SK-MEL-5 (cell line): ENCODE measurements around the gene TMEM154. TPM values are rescaled to one million over a fixed set of nuclear protein-coding genes. Genes with fewer than 3 reads are reported as not detected.
A peak's percentile ranks its signal among the peaks of the same experiment; 100 is the strongest.

ENCODE experiments used
- DNase-seq: peaks from one replicate; pipeline ENCODE4 v3.0.0-alpha.2; 2016; ENCODE audit warnings: low read depth, low spot score
- in situ Hi-C: cut with HindIII; loops from 2 replicates; pipeline ENCODE4 v1.10.0; 2016; ENCODE audit warnings: low sequenced_read_pairs, high pct_unique_total_duplicates, low pct_unique_long_range_greater_than_20kb
- total RNA-seq: library from RNA; depleted of rRNA; stranded (reverse); fragments of >200 nt; shearing (Covaris generic); gene quantifications from 2 replicates; pipeline ENCODE4 v1.2.3, GENCODE V29; 2014

Gene TMEM154
- total RNA-seq, 1 experiment from 2014 or later, result 1.1 TPM

GRCh38 chr4:152699313-152699712, 19.5 kb upstream of the TMEM154 start:
- DNase-seq, result no peak
- in situ Hi-C loops, result no loop called here

GRCh38 chr4:152698089-152698499, 18.3 kb upstream of the TMEM154 start:
- DNase-seq, result no peak
- in situ Hi-C loops, result no loop called here

DNA sequence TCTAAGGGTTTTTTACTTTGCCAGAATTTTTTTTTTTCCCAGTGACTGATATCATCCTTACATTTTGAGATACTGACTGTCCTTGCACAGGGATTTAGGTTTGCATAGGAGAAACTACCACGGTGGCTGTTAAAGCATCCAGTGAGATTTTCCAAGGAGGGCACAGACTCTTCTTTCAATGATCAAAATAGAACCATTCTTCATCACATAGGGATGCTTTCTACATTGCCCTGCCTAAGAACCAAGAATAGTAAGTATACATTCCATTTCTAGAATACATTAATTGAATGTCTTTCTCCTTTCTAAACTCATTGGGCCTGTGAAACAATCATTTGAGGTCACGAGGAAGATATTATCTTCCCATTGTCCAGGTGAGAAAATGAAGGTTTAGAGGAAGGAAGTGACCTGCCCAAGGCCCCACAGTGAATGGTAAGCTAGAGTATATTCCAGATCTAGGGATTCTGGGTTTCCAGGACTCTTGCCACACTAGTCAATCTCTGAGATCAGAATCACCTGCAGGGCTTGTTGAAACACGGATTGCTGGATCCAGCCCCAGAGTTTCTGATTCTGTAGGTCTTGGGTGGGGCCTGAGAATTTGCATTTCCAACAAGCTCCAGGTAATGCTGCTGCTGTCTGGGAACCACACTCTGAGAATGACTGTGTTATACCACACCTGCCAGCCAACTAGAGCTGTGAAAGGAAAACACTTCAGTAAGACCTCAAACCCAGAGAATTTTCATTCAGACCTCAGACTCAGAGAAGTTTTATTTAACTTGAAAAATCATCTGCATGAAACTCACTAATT, 17.7 kb upstream of the TMEM154 start:
- in situ Hi-C loops, result no loop called here
- DNase-seq, result no peak

DNA sequence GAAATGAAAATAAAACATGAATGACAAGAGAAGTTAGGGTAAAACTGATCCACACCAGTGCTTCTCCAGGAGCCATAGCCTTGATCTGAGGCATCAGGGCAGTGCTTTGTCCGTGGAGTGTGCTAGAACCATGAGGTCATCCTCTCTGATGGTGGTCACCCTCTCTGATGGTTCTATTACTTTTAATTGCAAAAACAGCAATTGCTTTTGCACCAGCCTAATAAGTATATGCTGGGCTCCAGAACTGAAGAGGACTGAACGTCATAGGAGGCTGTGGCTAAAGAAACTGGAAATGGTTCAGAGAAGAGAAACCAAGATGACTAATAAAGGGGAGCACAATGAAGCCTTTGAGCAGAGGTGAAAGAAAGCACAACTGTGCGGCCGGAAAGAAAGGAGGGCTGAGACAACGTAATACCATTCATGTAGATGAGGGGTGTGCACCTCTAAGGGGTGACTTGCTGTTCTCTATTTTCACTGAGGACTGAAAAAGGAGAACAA, 17.0 kb upstream of the TMEM154 start:
- in situ Hi-C loops, result no loop called here

GRCh38 chr4:152693871-152694270, 14.1 kb upstream of the TMEM154 start:
- no peak for DNase-seq
- in situ Hi-C loops, result no loop called here

More for the DNA sequence above, 17.0 kb upstream of the TMEM154 start:
- peak; percentile 92 for DNase-seq

GRCh38 chr4:152691761-152692160, 12.0 kb upstream of the TMEM154 start:
- in situ Hi-C loops, result no loop called here
- no peak for DNase-seq

DNA sequence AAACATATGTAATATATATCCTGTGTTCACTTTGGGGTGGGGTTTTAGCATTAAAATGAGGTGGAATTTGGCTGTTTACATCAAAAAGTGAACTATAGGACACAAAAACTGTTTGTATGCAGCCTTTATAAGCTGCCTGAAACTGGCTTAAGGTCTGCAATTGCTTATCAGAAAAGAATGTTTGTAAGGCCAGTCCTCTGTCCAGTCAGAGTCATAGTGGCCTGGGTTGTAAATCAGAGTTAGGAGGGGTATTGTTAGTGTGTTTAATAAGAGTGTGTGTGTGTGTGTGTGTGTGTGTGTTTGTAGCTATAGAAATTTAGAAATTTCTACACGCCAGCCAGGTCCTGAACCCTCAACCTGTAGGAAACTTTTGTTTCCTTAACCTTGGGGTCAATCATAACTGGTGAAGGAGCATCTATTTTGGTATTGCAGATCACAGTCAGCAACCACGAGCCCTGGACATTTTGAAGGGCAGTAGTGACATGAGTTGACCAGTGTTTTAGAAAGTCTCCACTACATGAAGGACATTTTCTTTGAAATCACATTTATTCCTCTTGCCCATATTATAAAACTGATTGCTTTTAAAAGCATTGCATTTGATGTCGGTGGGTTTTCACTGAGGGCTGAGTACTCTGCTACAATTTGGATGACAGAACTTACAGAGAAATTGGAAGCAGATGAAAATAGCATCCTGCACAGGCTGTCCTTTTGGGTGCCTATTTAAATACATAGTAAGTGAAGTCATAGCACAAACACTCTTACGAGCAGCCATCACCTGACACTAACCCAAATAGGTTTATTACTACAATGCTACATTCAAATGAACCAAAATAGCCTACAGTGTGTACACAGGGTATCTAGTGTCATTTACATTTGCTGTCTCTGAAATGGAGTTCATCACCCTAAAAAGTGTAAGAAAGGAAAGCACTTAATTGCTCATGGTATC, 11.2 kb upstream of the TMEM154 start:
- in situ Hi-C loops, result no loop called here
- no peak for DNase-seq

DNA sequence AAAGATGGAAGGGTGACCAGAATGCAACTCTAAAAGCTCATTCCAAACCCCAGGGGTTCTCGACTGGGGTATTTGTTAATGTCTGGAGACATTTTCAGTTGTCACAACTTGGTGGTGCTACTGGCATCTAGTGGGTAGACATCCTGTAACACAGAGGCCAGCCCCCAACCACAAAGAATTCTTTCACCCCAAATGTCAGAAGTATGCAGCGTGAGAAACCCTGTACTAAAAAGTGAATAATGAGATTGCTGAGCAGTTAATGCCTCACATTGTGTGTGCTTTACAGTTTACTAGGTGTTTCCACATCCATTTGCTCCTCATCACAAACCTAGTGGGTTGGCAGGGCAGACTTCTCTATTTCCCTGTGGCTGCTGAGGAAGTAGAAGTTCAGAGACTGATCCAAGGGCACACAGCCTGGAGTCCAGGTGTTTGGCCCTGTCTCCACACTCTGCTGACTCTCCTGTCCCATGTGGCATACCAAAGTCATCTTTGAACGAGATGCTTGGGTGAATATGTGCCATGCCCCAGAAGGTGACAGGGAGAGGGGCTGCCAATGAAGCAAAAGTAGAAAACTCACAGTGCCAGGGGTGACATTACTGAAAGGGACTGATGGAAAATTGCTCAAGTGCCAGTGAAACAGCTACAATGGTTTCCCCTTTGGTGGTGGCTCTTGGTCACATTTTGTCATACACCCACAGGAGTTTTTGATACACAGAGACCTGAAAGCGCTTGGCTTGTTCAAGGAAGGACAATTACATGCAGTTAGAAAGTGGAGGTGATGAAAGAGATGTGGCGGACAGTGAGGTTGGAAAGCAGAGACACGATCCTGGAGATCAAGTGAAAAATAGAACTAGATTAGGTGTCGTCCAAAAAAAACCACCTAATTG, 10.1 kb upstream of the TMEM154 start:
- in situ Hi-C loops, result no loop called here
- DNase-seq, result no peak

DNA sequence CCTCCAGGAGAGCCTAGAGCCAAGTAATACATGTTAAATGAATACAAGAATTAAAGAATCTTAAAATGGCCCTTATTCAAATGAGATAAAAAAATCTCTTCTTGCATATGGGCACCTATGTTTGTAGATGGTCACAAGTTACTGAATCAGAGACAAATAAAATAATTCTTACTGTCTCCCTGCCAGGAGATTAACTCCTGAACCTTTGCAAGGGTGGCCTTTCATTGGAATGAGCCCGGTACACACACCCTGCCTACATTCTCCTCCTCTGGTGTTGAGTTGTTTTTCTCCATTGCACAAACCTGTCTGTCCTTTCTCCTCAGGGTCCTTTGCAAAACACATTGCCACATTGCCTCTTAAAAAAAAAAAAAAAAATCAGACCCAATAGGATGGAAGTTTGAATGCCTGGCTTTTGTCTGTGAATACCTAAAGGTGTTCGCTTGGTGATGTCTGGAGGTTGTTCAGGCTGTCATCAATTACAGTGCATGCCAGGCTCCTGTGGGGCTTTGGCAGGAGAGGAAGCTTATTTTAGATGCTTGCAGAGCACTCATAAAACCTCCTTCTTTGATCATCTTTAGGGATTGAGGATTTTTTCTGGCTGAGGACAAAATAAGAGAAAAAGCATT, 8.3 kb upstream of the TMEM154 start:
- no peak for DNase-seq
- in situ Hi-C loops, result no loop called here

DNA sequence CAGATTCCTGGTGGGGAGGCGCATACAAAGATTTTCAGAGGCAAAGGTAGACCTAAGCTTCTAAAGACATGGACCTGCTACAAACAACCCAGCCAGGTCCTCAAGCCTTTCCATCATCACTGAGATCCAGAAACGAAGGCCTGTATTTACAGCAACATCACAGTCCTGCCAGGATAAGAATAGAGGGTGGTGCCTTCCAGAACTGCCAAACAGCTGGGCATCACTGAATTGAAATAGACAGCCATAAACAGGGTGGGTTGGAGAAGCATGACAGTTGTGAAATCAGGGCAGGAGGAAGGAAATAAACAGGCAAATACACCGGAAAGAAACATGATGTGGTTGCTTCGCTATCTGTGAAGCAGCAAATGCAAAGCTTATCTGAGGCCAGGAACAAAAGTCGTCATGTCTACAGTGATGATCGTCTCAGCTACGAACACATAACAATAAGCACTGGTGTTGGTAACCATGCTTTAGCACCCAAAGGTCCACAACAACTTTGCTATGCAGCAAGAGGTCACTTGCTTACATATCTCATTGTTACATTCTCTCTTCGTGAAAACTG, 6.7 kb upstream of the TMEM154 start:
- no peak for DNase-seq
- in situ Hi-C loops, result no loop called here

GRCh38 chr4:152684587-152684986, 4.8 kb upstream of the TMEM154 start:
- in situ Hi-C loops, result no loop called here
- DNase-seq, result no peak

DNA sequence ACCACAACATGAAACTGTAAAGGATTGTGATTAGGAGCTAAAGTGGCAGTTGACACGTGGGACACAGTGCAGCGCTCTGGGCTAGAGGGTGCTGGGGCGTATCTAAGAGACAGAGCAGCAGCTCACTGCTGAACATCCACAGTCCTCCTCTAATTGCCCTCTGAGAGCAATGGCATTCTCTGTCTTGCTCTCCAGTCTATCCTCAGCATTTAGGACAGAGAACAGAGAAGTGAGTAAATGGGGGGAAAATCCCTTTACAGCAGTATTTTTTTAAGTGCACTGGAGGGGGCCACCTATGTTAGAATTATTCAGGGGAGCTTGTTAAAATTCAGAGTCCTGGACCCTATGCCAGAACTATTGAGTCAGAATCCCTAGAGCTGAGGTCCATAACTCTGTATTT, 4.2 kb upstream of the TMEM154 start:
- in situ Hi-C loops, result no loop called here
- no peak for DNase-seq

- in situ Hi-C loops, result no loop called here
- DNase-seq, result no peak
Measured at GRCh38 chr4:152682143-152682941, 2.5 kb upstream of the TMEM154 start.

- no peak for DNase-seq
- in situ Hi-C loops, result no loop called here
Measured at GRCh38 chr4:152680988-152681603, 1.3 kb upstream of the TMEM154 start.

GRCh38 chr4:152678841-152679240, 956 bp downstream of the TMEM154 start:
- in situ Hi-C loops, result no loop called here
- DNase-seq, result peak; percentile 14

DNA sequence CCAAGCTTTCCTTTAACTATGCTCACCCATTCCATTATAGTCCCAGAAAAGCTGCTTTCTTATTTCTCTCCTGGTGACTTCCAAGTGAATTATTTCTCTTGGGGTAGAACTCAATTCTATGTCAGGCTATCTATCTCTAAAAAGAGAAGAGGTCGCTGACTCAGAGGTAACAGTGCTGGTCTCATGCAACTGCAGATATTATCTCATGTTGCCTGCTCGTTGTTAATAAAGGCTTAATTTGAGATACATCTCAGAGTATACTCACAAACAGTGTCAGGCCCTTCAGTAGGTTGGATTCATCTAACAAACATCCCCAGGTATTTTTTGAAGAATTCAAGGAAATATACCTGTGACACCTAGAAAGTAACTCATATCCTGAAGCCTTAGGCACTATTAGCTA, 2.7 kb downstream of the TMEM154 start:
- in situ Hi-C loops, result no loop called here
- DNase-seq, result no peak
